Measurements from ENCODE around the gene CNTN5.

Gene CNTN5

GRCh38 chr11:99916078-99916477 lies 895.3 kb downstream of the CNTN5 start:
- DNase-seq (ENCODE audit: low spot score): no peak

GRCh38 chr11:99918761-99919160 lies 898.0 kb downstream of the CNTN5 start:
- no peak for DNase-seq (ENCODE audit: low spot score)

GRCh38 chr11:99920956-99921355 lies 900.2 kb downstream of the CNTN5 start:
- no peak for DNase-seq (ENCODE audit: low spot score)

GRCh38 chr11:99925968-99926367 lies 905.2 kb downstream of the CNTN5 start:
- DNase-seq (ENCODE audit: low spot score): no peak

GRCh38 chr11:99932684-99933083 lies 911.9 kb downstream of the CNTN5 start:
- no peak for DNase-seq (ENCODE audit: low spot score)

- no peak for DNase-seq (ENCODE audit: low spot score)
Observed at GRCh38 chr11:99934008-99934407, 913.3 kb downstream of the CNTN5 start.

GRCh38 chr11:99937330-99937729 lies 916.6 kb downstream of the CNTN5 start:
- DNase-seq (ENCODE audit: low spot score): no peak

- no peak for DNase-seq (ENCODE audit: low spot score)
Observed at GRCh38 chr11:99952816-99953215, 932.1 kb downstream of the CNTN5 start.

GRCh38 chr11:99960536-99960935 lies 939.8 kb downstream of the CNTN5 start:
- DNase-seq (ENCODE audit: low spot score): no peak

- no peak for DNase-seq (ENCODE audit: low spot score)
Observed at GRCh38 chr11:99968336-99968735, 947.6 kb downstream of the CNTN5 start.

GRCh38 chr11:99973993-99974392 lies 953.2 kb downstream of the CNTN5 start:
- DNase-seq (ENCODE audit: low spot score): no peak

- no peak for DNase-seq (ENCODE audit: low spot score)
Observed at GRCh38 chr11:99979042-99979441, 958.3 kb downstream of the CNTN5 start.

GRCh38 chr11:99987821-99988470 lies 967.2 kb downstream of the CNTN5 start:
- no peak for DNase-seq (ENCODE audit: low spot score)

GRCh38 chr11:99988471-99988837 lies 967.7 kb downstream of the CNTN5 start:
- no peak for DNase-seq (ENCODE audit: low spot score)

- peak; percentile 7 for DNase-seq (ENCODE audit: low spot score)
Observed at GRCh38 chr11:100003985-100004384, 983.2 kb downstream of the CNTN5 start.

GRCh38 chr11:100004541-100004940 lies 983.8 kb downstream of the CNTN5 start:
- no peak for DNase-seq (ENCODE audit: low spot score)

GRCh38 chr11:100008417-100008816 lies 987.7 kb downstream of the CNTN5 start:
- DNase-seq (ENCODE audit: low spot score): no peak

GRCh38 chr11:100009728-100010127 lies 989.0 kb downstream of the CNTN5 start:
- no peak for DNase-seq (ENCODE audit: low spot score)

GRCh38 chr11:100010393-100010792 lies 989.6 kb downstream of the CNTN5 start:
- no peak for DNase-seq (ENCODE audit: low spot score)

- DNase-seq (ENCODE audit: low spot score): no peak
Observed at GRCh38 chr11:100011697-100012096, 990.9 kb downstream of the CNTN5 start.

- no peak for DNase-seq (ENCODE audit: low spot score)
Observed at GRCh38 chr11:100013011-100013410, 992.3 kb downstream of the CNTN5 start.

- DNase-seq (ENCODE audit: low spot score): no peak
Observed at GRCh38 chr11:100031973-100032372, 1011.2 kb downstream of the CNTN5 start.

- no peak for DNase-seq (ENCODE audit: low spot score)
Observed at GRCh38 chr11:100061006-100061405, 1040.3 kb downstream of the CNTN5 start.

- no peak for DNase-seq (ENCODE audit: low spot score)
Observed at GRCh38 chr11:100066399-100066798, 1045.7 kb downstream of the CNTN5 start.
